C4-2B (cell line): ENCODE data around the gene IGF1.

ENCODE experiments used
- ZFX ChIP-seq: fragments of 450-650 bp; IDR thresholded peaks from 2 replicates; pipeline ENCODE4 v1.6.1; 2017
- TF ChIP-seq, protein P1 (sequence below): fragments of 450-650 bp; conservative IDR thresholded peaks from 2 replicates; pipeline ENCODE4 v1.5.1; 2017; ENCODE audit warnings: mild to moderate bottlenecking

DNA sequence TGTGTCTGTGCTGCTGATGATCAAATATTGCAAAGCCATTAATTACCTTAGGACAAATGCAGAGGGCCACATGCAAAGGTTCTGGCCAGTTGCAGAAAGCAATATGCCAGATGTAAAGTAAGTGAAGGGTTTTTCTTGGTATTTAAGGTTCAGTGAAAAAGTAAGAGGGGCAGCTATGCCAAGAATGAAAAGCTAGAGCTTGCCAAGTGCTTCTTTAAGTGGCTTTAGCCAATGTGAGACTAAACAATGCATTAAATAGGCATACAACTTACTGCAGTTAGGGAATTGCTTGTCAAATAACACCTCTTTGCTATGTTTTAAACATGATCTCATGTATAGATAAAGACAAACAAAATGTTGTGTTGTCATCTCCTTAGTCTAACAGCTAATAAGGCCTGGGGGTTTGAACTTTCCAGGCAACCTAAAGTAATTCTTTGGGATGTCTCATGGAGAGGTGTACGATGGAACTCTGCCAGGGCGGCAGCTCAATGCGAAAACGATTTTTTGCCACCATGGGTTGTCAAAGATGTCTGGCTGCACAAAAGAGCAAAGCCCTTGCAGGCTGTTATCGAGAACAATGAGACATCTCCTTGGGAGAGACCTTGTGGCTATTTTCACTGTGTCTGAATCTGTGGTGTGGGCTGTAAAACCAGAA lies 12.0 kb downstream of the IGF1 start:
- TF ChIP-seq, protein P1, sequence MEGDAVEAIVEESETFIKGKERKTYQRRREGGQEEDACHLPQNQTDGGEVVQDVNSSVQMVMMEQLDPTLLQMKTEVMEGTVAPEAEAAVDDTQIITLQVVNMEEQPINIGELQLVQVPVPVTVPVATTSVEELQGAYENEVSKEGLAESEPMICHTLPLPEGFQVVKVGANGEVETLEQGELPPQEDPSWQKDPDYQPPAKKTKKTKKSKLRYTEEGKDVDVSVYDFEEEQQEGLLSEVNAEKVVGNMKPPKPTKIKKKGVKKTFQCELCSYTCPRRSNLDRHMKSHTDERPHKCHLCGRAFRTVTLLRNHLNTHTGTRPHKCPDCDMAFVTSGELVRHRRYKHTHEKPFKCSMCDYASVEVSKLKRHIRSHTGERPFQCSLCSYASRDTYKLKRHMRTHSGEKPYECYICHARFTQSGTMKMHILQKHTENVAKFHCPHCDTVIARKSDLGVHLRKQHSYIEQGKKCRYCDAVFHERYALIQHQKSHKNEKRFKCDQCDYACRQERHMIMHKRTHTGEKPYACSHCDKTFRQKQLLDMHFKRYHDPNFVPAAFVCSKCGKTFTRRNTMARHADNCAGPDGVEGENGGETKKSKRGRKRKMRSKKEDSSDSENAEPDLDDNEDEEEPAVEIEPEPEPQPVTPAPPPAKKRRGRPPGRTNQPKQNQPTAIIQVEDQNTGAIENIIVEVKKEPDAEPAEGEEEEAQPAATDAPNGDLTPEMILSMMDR: no peak
- no peak for TF ChIP-seq ZFX
